Suprapubic skin (tissue), 4 donors: ENCODE data around the gene GBX2.

Experiments
- EP300 ChIP-seq: sonication (generic); formaldehyde crosslinking; IDR thresholded peaks from one replicate; pipeline ENCODE4 v1.6.1; 2017; ENCODE audit warnings: antibody characterized with exemption
- POLR2A ChIP-seq, 2 donors: fragments of 450-650 bp; IDR thresholded peaks; one replicate each; pipeline ENCODE4 v1.6.1; 2017; ENCODE audit warnings: antibody characterized with exemption in 2 of 2, mild to moderate bottlenecking in 2 of 2, moderate library complexity in 2 of 2
- POLR2AphosphoS5 ChIP-seq, 3 donors: sonication (generic); formaldehyde crosslinking; IDR thresholded peaks; one replicate each; pipeline ENCODE4 v1.6.1; 2017; ENCODE audit warnings: antibody characterized with exemption in 3 of 3
- TF ChIP-seq, protein P1 (sequence below), 2 donors: fragments of 200-600 bp in 1 of 2; fragments of 450-650 bp in 1 of 2; sonication (generic) in 1 of 2; IDR thresholded peaks; one replicate each; pipeline ENCODE4 v1.5.1; 2016 to 2019; ENCODE audit warnings: antibody characterized with exemption in 2 of 2, mild to moderate bottlenecking in 1 of 2, moderate library complexity in 1 of 2

DNA sequence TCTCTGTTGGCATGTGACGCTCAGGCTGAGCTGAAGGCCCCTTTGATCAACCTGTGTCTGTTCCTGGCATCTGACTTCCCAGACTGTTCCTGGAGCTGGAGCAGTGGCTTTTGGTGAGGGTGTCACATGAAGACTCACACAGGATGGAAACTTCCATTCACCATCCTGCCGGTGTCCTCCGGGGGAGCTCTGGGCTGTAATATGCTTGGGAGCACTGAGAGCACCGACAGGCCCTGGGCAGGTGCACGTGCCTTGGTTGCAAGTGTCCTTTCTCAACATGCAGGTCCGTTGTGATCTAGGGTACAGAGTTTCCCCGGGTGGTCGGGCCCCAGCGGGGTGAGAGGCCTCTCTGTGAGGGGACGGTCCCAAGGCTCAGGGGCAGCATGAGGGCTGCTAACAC is 24.8 kb upstream of the GBX2 start:
- TF ChIP-seq, protein P1, sequence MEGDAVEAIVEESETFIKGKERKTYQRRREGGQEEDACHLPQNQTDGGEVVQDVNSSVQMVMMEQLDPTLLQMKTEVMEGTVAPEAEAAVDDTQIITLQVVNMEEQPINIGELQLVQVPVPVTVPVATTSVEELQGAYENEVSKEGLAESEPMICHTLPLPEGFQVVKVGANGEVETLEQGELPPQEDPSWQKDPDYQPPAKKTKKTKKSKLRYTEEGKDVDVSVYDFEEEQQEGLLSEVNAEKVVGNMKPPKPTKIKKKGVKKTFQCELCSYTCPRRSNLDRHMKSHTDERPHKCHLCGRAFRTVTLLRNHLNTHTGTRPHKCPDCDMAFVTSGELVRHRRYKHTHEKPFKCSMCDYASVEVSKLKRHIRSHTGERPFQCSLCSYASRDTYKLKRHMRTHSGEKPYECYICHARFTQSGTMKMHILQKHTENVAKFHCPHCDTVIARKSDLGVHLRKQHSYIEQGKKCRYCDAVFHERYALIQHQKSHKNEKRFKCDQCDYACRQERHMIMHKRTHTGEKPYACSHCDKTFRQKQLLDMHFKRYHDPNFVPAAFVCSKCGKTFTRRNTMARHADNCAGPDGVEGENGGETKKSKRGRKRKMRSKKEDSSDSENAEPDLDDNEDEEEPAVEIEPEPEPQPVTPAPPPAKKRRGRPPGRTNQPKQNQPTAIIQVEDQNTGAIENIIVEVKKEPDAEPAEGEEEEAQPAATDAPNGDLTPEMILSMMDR (IDR thresholded peaks at IDR 0.05) = no peak
- TF ChIP-seq POLR2A (IDR thresholded peaks at IDR 0.05) (no peak), EP300 (no peak), POLR2AphosphoS5 (IDR thresholded peaks at IDR 0.05) (no peak)
